K562 (cell line): ENCODE measurements around the gene SDCBP2. TPM values are rescaled to one million over a fixed set of nuclear protein-coding genes. Genes with fewer than 3 reads are reported as not detected.

ENCODE experiments used
- ATAC-seq: fragments of 200-7000 bp; cut with Tn5 transposase; 3 replicates; pipeline ENCODE4 v1.9.1; 2020; ENCODE audit warnings: moderate library complexity
- BruUV-seq: library from RNA; stranded (reverse); fragments of 400-500 nt; replicated peaks from 2 replicates; lab custom pipeline; 2021; lab: Mats Ljungman, UMichigan
- CTCF ChIA-PET: fragments of 300-600 bp; formaldehyde crosslinking; extraction: SDS; loops from one replicate; lab custom pipeline; 2021; ENCODE audit warnings: low intra/inter-chr PET ratio; lab: Yijun Ruan, JAX
- POLR2A ChIA-PET: fragments of 300-600, 350-650 bp; sonication (Branson Sonifier 250); formaldehyde crosslinking; extraction: SDS; loops from one replicate; lab custom pipeline; 2021; ENCODE audit warnings: antibody characterized with exemption, inconsistent platforms; lab: Yijun Ruan, JAX
- DNase-seq, 4 experiments: peaks; one replicate each; pipeline versions ENCODE4 v3.0.0 to v3.0.0-alpha.2; 2011 to 2018; ENCODE audit warnings: low spot score in 3 of 4, mixed read lengths in 3 of 4; ENCODE audit errors: extremely low read depth in 1 of 4
- FAIRE-seq: peaks from 2 replicates; lab custom pipeline; 2011; peaks lifted over from hg19 to GRCh38; lab: Jason Lieb, UNC
- H2AFZ ChIP-seq: 2 replicates; pipeline ENCODE4 v1.6.0; 2011; ENCODE audit warnings: low read depth, low read length, control low read depth, inconsistent platforms
- H3K27ac ChIP-seq: fragments of 200-600 bp; 3 replicates; pipeline ENCODE4 v1.8.0; 2011; ENCODE audit warnings: low read depth, mild to moderate bottlenecking, control low read depth, inconsistent platforms, low read length, moderate library complexity, mixed read lengths; ENCODE audit errors: extremely low read depth
- H3K27me3 ChIP-seq, 2 experiments: fragments of 300-600 bp in 1 of 2; 2 replicates in 1 of 2; 3 replicates in 1 of 2; pipeline versions ENCODE4 v1.6.0 to v1.8.0; 2011; ENCODE audit warnings: inconsistent platforms in 2 of 2, low read length in 2 of 2, mild to moderate bottlenecking in 1 of 2, mixed read lengths in 1 of 2, moderate library complexity in 1 of 2; ENCODE audit not compliant: control insufficient read depth in 2 of 2, insufficient read depth in 2 of 2
- H3K36me3 ChIP-seq: fragments of 300-600 bp; 3 replicates; pipeline ENCODE4 v1.8.0; 2011; ENCODE audit warnings: mild to moderate bottlenecking, low read length, inconsistent platforms; ENCODE audit not compliant: control insufficient read depth, insufficient read depth
- H3K4me1 ChIP-seq, 2 experiments: fragments of 200-600 bp in 1 of 2; replicated peaks in 1 of 2; 2 replicates in 1 of 2; 3 replicates in 1 of 2; pipeline versions ENCODE4 v1.5.1 to v1.8.0; 2011; ENCODE audit warnings: inconsistent platforms in 2 of 2, low read length in 2 of 2, mild to moderate bottlenecking in 1 of 2, mixed read lengths in 1 of 2, moderate library complexity in 1 of 2; ENCODE audit not compliant: control insufficient read depth in 2 of 2, insufficient read depth in 2 of 2
- H3K4me2 ChIP-seq: 2 replicates; pipeline ENCODE4 v1.6.1; 2011; ENCODE audit warnings: low read length, control low read depth, inconsistent platforms, mixed read lengths; ENCODE audit not compliant: insufficient read depth
- H3K4me3 ChIP-seq: fragments of 200-600 bp; sonication (generic), shearing (Covaris generic); 2 replicates; pipeline ENCODE4 v1.5.1; 2016; ENCODE audit warnings: control low read depth, inconsistent platforms
- H3K79me2 ChIP-seq: fragments of 200-600 bp; 3 replicates; pipeline ENCODE4 v1.8.0; 2011; ENCODE audit warnings: low read length, inconsistent platforms; ENCODE audit not compliant: control insufficient read depth, insufficient read depth
- H3K9ac ChIP-seq, 2 experiments: 2 replicates each; pipeline versions ENCODE4 v1.6.0 to v1.6.1; 2011; ENCODE audit warnings: low read depth in 2 of 2, low read length in 2 of 2, control low read depth in 1 of 2, inconsistent platforms in 1 of 2, mild to moderate bottlenecking in 1 of 2, mixed read lengths in 1 of 2; ENCODE audit not compliant: insufficient read depth in 1 of 2
- H3K9me1 ChIP-seq: one replicate; pipeline ENCODE4 v1.6.0; 2011; ENCODE audit warnings: inconsistent platforms, mild to moderate bottlenecking, low read length, moderate library complexity; ENCODE audit not compliant: control insufficient read depth, insufficient read depth
- H3K9me3 ChIP-seq: replicated peaks from 2 replicates; pipeline ENCODE4 v1.5.1; 2011; ENCODE audit warnings: low read depth, low read length, inconsistent platforms; ENCODE audit not compliant: control insufficient read depth, insufficient read depth
- H4K20me1 ChIP-seq: replicated peaks from 2 replicates; pipeline ENCODE4 v1.6.1; 2011; ENCODE audit warnings: low read length, inconsistent platforms, mixed read lengths; ENCODE audit not compliant: control insufficient read depth, insufficient read depth
- BRCA1 ChIP-seq, 2 experiments: fragments of 450-650 bp in 1 of 2; sonication (generic) in 1 of 2; formaldehyde crosslinking in 1 of 2; IDR thresholded peaks; 2 replicates each; pipeline versions ENCODE4 v1.5.0 to v1.6.1; 2017 to 2020; ENCODE audit warnings: mild to moderate bottlenecking in 1 of 2, missing genetic modification reagents in 1 of 2
- HNRNPL ChIP-seq: fragments of 200-400 bp; formaldehyde crosslinking; IDR thresholded peaks from 2 replicates; pipeline ENCODE4 v1.6.1; 2017; ENCODE audit warnings: low read depth, mild to moderate bottlenecking, low read length
- KLF10 ChIP-seq: fragments of 250-450 bp; sonication (Bioruptor Pico); IDR thresholded peaks from 2 replicates; pipeline ENCODE4 v1.6.1; 2021; ENCODE audit warnings: matching md5 sums
- MTA3 ChIP-seq: fragments of 450-650 bp; formaldehyde crosslinking; IDR thresholded peaks from 2 replicates; pipeline ENCODE4 v1.6.1; 2017; ENCODE audit warnings: mild to moderate bottlenecking, borderline replicate concordance
- NFIX ChIP-seq: fragments of 250-450 bp; sonication (Bioruptor Pico); IDR thresholded peaks from 2 replicates; pipeline ENCODE4 v1.4.0; 2020; ENCODE audit warnings: low read depth, mild to moderate bottlenecking, moderate library complexity
- PML ChIP-seq: IDR thresholded peaks from 2 replicates; pipeline ENCODE4 v1.6.1; 2012; ENCODE audit warnings: low read length, inconsistent platforms
- RFX5 ChIP-seq: IDR thresholded peaks from 2 replicates; pipeline ENCODE4 v1.6.1; 2011; ENCODE audit warnings: low read depth, mild to moderate bottlenecking, improper control_type of control experiment, low read length
- TBL1XR1 ChIP-seq, 2 experiments: IDR thresholded peaks; 2 replicates each; pipeline ENCODE4 v1.6.1; 2012; ENCODE audit warnings: improper control_type of control experiment in 2 of 2, low read length in 2 of 2, mild to moderate bottlenecking in 1 of 2
- ZNF79 ChIP-seq: fragments of 250-450 bp; sonication (Bioruptor Pico); IDR thresholded peaks from 2 replicates; pipeline ENCODE4 v1.4.0; 2020; ENCODE audit warnings: low read depth, mild to moderate bottlenecking, moderate library complexity
- WGBS: fragments of 100-300 bp; shearing (Covaris generic); methylation state at CpG from one replicate; pipeline ENCODE4 v1.1.6; 2016; ENCODE audit warnings: low coverage, mixed read lengths; ENCODE audit not compliant: insufficient coverage; ENCODE audit errors: missing lambda C conversion rate; 5-methylcytosine and 5-hydroxymethylcytosine counted together
- in situ Hi-C: fragments of 300-500 bp; cut with MboI; formaldehyde crosslinking; loops from 4 replicates; pipeline ENCODE4 v1.15.0; 2018; ENCODE audit warnings: inconsistent platforms, mixed read lengths
- intact Hi-C: fragments of 100-400 bp; cut with micrococcal nuclease; formaldehyde crosslinking; loops from 2 replicates; pipeline ENCODE4 v1.14.2; 2022
- polyA plus RNA-seq, 8 experiments: library from polyadenylated mRNA; depleted of rRNA in 4 of 8; stranded (reverse) in 5 of 8; unstranded in 3 of 8; fragments of >200 nt; fragmentation: Nextera tagmentation in 2 of 8; fragmentation: Illumina TruSeq in 1 of 8; extraction: Ambion mirVana in 2 of 8; extraction: Trizol in 1 of 8; gene quantifications; 2 replicates each; pipeline versions ENCODE4 v1.2.1 to v1.2.3, GENCODE V29; 2011 to 2014; ENCODE audit warnings: inconsistent platforms in 1 of 8, missing spikeins in 1 of 8
- total RNA-seq, 7 experiments: library from RNA; depleted of rRNA in 6 of 7; stranded (reverse); fragments of >200 nt in 6 of 7; fragmentation: Illumina TruSeq in 2 of 7; extraction: Trizol in 2 of 7; gene quantifications; 2 replicates each; pipeline versions ENCODE4 v1.2.1 to v1.2.3, GENCODE V29; 2011 to 2021; ENCODE audit warnings: low replicate concordance in 1 of 7
- TF ChIP-seq, protein P1 (sequence below): fragments of 450-650 bp; conservative IDR thresholded peaks from 2 replicates; pipeline ENCODE4 v1.6.1; 2016; ENCODE audit warnings: missing genetic modification characterization, low read depth, mild to moderate bottlenecking, control low read depth, missing compliant biosample characterization

The SDCBP2 gene
- total and polyA plus RNA-seq, 9 of the 15 experiments (the other 6 are each of a cell fraction or from before 2014, with no cell fraction given) = 0.06 to 1.2 (median 0.80) TPM

DNA sequence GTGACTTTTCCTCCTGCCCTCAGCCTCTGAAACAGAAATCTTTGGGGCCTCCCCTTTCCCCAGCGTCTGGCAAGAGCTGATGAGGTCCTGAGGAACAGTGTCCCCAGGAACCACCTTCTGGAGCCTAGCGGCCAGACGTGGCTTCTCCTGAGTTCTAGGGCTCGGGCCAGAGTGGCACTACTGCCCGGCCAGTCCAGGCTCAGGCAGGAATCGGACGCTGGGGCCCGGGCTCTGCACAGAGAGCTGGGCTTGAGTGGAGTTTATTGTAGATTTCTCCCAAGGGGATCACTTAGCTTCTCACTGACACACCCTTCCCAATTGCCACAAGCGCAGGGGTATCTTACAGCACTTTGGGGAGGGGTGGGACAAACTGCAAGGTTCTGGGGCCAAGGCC, 20.2 kb downstream of the SDCBP2 start:
- Histone ChIP-seq H2AFZ (no peak overlapping the region), H3K4me1 (peaks cover 0 to 27% of the 10 kb centered on the region in 2 experiments; a peak in 2 of 5 replicates), H3K4me2 (no peak overlapping the region), H3K9ac (no peak overlapping the region), H3K27ac (no peak overlapping the region), H3K9me1 (no peaks in the 10 kb centered on the region), H3K9me3 (no peaks in the 10 kb centered on the region), H3K36me3 (no peaks in the 10 kb centered on the region), H4K20me1 (no peaks in the 10 kb centered on the region), H3K27me3 (no peaks in the 10 kb centered on the region), H3K79me2 (no peaks in the 10 kb centered on the region), H3K4me3 (no peak overlapping the region)
- no TSS peak for BruUV-seq
- ChIA-PET POLR2A (interaction anchor here (1.1 kb wide), 1 partner anchor 96 kb away, joined by 3 read pairs; no protein-coding TSS in a partner anchor), CTCF (no interaction called here)
- ATAC-seq = no peak
- WGBS = 93% methylated on average over 6 of the region's 9 CpGs
- intact Hi-C loops = loop anchor here (10.0 kb wide), 1 partner anchor 94 kb away; no protein-coding TSS in a partner anchor
- no peak for DNase-seq
- in situ Hi-C loops = no loop called here
- no peak for TF ChIP-seq KLF10 (CRISPR knock-in tag)
- FAIRE-seq = no peak

DNA sequence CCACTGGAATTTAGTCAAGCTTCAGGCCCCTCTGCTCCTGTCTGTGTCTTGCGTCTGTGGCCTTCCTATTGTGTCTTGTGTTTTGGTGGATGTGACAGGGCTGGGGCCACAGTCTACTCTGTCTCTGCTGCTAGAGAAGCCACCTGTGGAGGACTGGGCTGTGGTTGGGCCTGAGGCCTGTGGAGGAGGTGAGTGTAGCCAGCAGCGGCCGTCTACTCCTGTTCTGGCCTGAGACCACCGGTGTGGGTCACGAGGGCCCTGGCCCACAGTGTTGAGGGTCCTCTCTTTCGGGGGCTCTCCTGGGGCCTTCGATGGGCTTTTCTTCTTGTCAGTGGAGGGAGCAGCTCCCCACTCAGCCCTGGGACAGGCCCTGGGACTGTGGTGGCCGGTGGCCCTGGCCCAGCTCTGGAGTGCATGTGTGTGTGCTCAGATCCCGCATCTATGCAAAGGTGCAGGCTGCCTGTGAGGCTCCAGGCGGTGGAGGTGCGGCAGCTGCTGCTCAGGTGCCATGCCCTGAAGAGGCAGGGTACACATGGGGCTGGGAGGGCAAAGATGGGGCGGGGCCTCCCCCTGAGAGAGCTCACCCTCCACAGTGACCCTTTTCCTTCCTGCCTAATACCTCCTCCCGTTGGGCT, 20.8 kb downstream of the SDCBP2 start:
- H3K27me3 ChIP-seq = no peaks in the 10 kb centered on the region
- no peak for TF ChIP-seq PML
- TF ChIP-seq ZNF79 (CRISPR knock-in tag) = no peak
- TF ChIP-seq, protein P1, sequence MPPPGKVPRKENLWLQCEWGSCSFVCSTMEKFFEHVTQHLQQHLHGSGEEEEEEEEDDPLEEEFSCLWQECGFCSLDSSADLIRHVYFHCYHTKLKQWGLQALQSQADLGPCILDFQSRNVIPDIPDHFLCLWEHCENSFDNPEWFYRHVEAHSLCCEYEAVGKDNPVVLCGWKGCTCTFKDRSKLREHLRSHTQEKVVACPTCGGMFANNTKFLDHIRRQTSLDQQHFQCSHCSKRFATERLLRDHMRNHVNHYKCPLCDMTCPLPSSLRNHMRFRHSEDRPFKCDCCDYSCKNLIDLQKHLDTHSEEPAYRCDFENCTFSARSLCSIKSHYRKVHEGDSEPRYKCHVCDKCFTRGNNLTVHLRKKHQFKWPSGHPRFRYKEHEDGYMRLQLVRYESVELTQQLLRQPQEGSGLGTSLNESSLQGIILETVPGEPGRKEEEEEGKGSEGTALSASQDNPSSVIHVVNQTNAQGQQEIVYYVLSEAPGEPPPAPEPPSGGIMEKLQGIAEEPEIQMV (tag) = no peak
- TF ChIP-seq RFX5 = no peak
- TF ChIP-seq HNRNPL = no peak
- TF ChIP-seq TBL1XR1 (IDR thresholded peaks at IDR 0.05; ENCODE audit: low read length in 2 of 2) = no peak
- no peak for TF ChIP-seq NFIX (CRISPR knock-in tag)
- TF ChIP-seq BRCA1 (IDR thresholded peaks at IDR 0.05) = no peak
- TF ChIP-seq BRCA1 (CRISPR knock-in tag; IDR thresholded peaks at IDR 0.05) = no peak
- no peak for TF ChIP-seq MTA3
- H3K27ac ChIP-seq = no peak overlapping the region
- ChIA-PET POLR2A (interaction anchor here (0.6 to 1.1 kb wide), 2 partner anchors 95 to 131 kb away, joined by 3 read pairs; no protein-coding TSS in a partner anchor), CTCF (no interaction called here)
- H3K79me2 ChIP-seq = no peaks in the 10 kb centered on the region
- no peak overlapping the region for H3K9ac ChIP-seq
- H4K20me1 ChIP-seq = no peaks in the 10 kb centered on the region
- H3K9me1 ChIP-seq = no peaks in the 10 kb centered on the region
- ATAC-seq (no peak), DNase-seq (no peak), FAIRE-seq (no peak)
- no peak overlapping the region for H2AFZ ChIP-seq
- H3K4me2 ChIP-seq = no peak overlapping the region
- no peak overlapping the region for H3K4me3 ChIP-seq
- H3K9me3 ChIP-seq = no peaks in the 10 kb centered on the region
- BruUV-seq = no TSS peak
- in situ Hi-C loops (no loop called here), intact Hi-C loops (loop anchor here (10.0 kb wide), 1 partner anchor 93 kb away; no protein-coding TSS in a partner anchor)
- no peaks in the 10 kb centered on the region for H3K36me3 ChIP-seq
- H3K4me1 ChIP-seq = peaks cover 0 to 23% of the 10 kb centered on the region in 2 experiments; a peak in 2 of 5 replicates
- 74% methylated on average over 3 of the region's 13 CpGs for WGBS
